Measurements from ENCODE around the gene PRLR.

PRLR gene

GRCh38 chr5:35161652-35162273, 68.5 kb downstream of the PRLR start (continued):
- no peak for TF ChIP-seq CSDC2 (CRISPR knock-in tag; IDR thresholded peaks at IDR 0.05)

DNA sequence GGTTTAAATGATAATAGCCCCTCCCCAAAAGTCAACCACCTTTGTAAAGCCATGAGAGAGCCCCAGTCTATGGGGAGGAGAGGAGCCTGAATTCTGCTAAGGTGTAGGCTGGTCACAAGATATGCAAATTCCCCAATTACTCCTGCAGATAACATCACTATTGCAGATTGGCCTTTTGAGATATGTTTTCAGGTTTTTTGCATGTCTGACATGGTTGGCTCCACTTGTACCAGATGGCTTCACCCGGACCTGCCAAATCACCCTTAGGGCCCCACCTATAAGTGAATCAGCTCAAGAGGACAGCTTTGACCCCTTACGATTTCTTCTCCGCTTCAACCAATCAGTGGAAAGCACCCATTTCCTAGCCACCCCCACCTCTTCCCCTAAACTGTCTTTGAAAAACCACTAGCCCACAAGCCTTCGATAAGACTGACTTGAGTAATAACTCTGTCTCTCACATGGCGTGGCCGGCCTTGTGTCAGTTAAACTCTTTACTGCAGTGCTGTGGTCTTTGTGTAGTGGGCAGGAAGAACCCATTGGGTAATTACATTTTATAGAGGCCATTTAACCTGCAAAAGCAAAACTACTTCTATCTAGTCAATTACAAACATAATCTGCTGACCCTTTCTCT, 69.7 kb downstream of the PRLR start:
- TF ChIP-seq ZNF70 (CRISPR knock-in tag; IDR thresholded peaks at IDR 0.05) (no peak), SNAI2 (CRISPR knock-in tag; IDR thresholded peaks at IDR 0.05) (no peak), TOX (CRISPR knock-in tag; IDR thresholded peaks at IDR 0.05; ENCODE audit: borderline replicate concordance) (no peak), TCF4 (CRISPR knock-in tag; IDR thresholded peaks at IDR 0.05; ENCODE audit: borderline replicate concordance) (no peak), BACH2 (CRISPR knock-in tag; IDR thresholded peaks at IDR 0.05; ENCODE audit: borderline replicate concordance) (no peak), ZFP30 (CRISPR knock-in tag; IDR thresholded peaks at IDR 0.05) (no peak), ZC3H10 (CRISPR knock-in tag; IDR thresholded peaks at IDR 0.05) (no peak), ZNF565 (CRISPR knock-in tag; conservative IDR thresholded peaks at IDR 0.05; ENCODE audit: low read depth) (no peak), CSRNP3 (CRISPR knock-in tag; IDR thresholded peaks at IDR 0.05) (no peak), OSR1 (CRISPR knock-in tag; IDR thresholded peaks at IDR 0.05) (no peak), ISL1 (CRISPR knock-in tag; IDR thresholded peaks at IDR 0.05) (no peak)
- TF ChIP-seq, protein P1, sequence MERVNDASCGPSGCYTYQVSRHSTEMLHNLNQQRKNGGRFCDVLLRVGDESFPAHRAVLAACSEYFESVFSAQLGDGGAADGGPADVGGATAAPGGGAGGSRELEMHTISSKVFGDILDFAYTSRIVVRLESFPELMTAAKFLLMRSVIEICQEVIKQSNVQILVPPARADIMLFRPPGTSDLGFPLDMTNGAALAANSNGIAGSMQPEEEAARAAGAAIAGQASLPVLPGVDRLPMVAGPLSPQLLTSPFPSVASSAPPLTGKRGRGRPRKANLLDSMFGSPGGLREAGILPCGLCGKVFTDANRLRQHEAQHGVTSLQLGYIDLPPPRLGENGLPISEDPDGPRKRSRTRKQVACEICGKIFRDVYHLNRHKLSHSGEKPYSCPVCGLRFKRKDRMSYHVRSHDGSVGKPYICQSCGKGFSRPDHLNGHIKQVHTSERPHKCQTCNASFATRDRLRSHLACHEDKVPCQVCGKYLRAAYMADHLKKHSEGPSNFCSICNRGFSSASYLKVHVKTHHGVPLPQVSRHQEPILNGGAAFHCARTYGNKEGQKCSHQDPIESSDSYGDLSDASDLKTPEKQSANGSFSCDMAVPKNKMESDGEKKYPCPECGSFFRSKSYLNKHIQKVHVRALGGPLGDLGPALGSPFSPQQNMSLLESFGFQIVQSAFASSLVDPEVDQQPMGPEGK (CRISPR knock-in tag; IDR thresholded peaks at IDR 0.05; ENCODE audit: borderline replicate concordance), result no peak
- TF ChIP-seq, protein P2, sequence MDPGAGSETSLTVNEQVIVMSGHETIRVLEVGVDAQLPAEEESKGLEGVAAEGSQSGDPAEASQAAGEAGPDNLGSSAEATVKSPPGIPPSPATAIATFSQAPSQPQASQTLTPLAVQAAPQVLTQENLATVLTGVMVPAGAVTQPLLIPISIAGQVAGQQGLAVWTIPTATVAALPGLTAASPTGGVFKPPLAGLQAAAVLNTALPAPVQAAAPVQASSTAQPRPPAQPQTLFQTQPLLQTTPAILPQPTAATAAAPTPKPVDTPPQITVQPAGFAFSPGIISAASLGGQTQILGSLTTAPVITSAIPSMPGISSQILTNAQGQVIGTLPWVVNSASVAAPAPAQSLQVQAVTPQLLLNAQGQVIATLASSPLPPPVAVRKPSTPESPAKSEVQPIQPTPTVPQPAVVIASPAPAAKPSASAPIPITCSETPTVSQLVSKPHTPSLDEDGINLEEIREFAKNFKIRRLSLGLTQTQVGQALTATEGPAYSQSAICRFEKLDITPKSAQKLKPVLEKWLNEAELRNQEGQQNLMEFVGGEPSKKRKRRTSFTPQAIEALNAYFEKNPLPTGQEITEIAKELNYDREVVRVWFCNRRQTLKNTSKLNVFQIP (CRISPR knock-in tag; IDR thresholded peaks at IDR 0.05; ENCODE audit: borderline replicate concordance, low read depth), result no peak
- TF ChIP-seq, protein P3, sequence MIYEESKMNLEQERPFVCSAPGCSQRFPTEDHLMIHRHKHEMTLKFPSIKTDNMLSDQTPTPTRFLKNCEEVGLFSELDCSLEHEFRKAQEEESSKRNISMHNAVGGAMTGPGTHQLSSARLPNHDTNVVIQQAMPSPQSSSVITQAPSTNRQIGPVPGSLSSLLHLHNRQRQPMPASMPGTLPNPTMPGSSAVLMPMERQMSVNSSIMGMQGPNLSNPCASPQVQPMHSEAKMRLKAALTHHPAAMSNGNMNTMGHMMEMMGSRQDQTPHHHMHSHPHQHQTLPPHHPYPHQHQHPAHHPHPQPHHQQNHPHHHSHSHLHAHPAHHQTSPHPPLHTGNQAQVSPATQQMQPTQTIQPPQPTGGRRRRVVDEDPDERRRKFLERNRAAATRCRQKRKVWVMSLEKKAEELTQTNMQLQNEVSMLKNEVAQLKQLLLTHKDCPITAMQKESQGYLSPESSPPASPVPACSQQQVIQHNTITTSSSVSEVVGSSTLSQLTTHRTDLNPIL (CRISPR knock-in tag; IDR thresholded peaks at IDR 0.05; ENCODE audit: low read depth), result no peak
- ATAC-seq, result no peak

GRCh38 chr5:35159370-35159742, 70.9 kb downstream of the PRLR start:
- ATAC-seq, result no peak
- TF ChIP-seq ZC3H10 (CRISPR knock-in tag; IDR thresholded peaks at IDR 0.05), result no peak
- TF ChIP-seq, protein P2 (CRISPR knock-in tag; IDR thresholded peaks at IDR 0.05; ENCODE audit: borderline replicate concordance, low read depth), result no peak
- no peak for TF ChIP-seq GLIS3 (CRISPR knock-in tag; IDR thresholded peaks at IDR 0.05)
- no peak for TF ChIP-seq OSR1 (CRISPR knock-in tag; IDR thresholded peaks at IDR 0.05)
- no peak for TF ChIP-seq SNAI2 (CRISPR knock-in tag; IDR thresholded peaks at IDR 0.05)
- TF ChIP-seq ZNF70 (CRISPR knock-in tag; IDR thresholded peaks at IDR 0.05), result no peak
- TF ChIP-seq CSDC2 (CRISPR knock-in tag; IDR thresholded peaks at IDR 0.05), result no peak
- TF ChIP-seq RARB (CRISPR knock-in tag; IDR thresholded peaks at IDR 0.05), result no peak
- no peak for TF ChIP-seq PPARA (CRISPR knock-in tag; IDR thresholded peaks at IDR 0.05; ENCODE audit: borderline replicate concordance)
- no peak for TF ChIP-seq CSRNP3 (CRISPR knock-in tag; IDR thresholded peaks at IDR 0.05)
- no peak for TF ChIP-seq ZNF8 (CRISPR knock-in tag; IDR thresholded peaks at IDR 0.05)
- TF ChIP-seq TSHZ2 (CRISPR knock-in tag; IDR thresholded peaks at IDR 0.05), result no peak
- TF ChIP-seq ZFP3 (CRISPR knock-in tag; IDR thresholded peaks at IDR 0.05), result no peak
- no peak for TF ChIP-seq BACH2 (CRISPR knock-in tag; IDR thresholded peaks at IDR 0.05; ENCODE audit: borderline replicate concordance)
- no peak for TF ChIP-seq ESRRG (CRISPR knock-in tag; IDR thresholded peaks at IDR 0.05)
- no peak for TF ChIP-seq TCF4 (CRISPR knock-in tag; IDR thresholded peaks at IDR 0.05; ENCODE audit: borderline replicate concordance)
- no peak for TF ChIP-seq ZFP30 (CRISPR knock-in tag; IDR thresholded peaks at IDR 0.05)
- no peak for TF ChIP-seq TOX (CRISPR knock-in tag; IDR thresholded peaks at IDR 0.05; ENCODE audit: borderline replicate concordance)

Data from SK-N-SH treated with all-trans-retinoic acid at 6 μM for 48 hours (cell line).